Activated CD4-positive, alpha-beta T cell treated with anti-CD3 and anti-CD28 coated beads, Interleukin-10, Interleukin-2, amounts not matched to agents 100 ng/mL and 50 ng/mL, durations not matched to agents 16 hours and 8 hours (primary cell): Measurements from ENCODE around the gene SMARCB1.

ENCODE experiments used
- DNase-seq: peaks from one replicate; pipeline ENCODE4 v3.0.0-alpha.2; 2020

SMARCB1 gene

GRCh38 chr22:23804781-23805291 is 18.1 kb downstream of the SMARCB1 start:
- no peak for DNase-seq

GRCh38 chr22:23806837-23807236 is 20.1 kb downstream of the SMARCB1 start:
- DNase-seq, result no peak

GRCh38 chr22:23812378-23812777 is 25.6 kb downstream of the SMARCB1 start:
- no peak for DNase-seq

- DNase-seq, result no peak
Measured at GRCh38 chr22:23815541-23816155, 28.9 kb downstream of the SMARCB1 start.

- DNase-seq, result no peak
Measured at GRCh38 chr22:23816156-23816976, 29.6 kb downstream of the SMARCB1 start.

- no peak for DNase-seq
Measured at GRCh38 chr22:23817146-23817545, 30.4 kb downstream of the SMARCB1 start.

GRCh38 chr22:23818541-23818940 is 31.8 kb downstream of the SMARCB1 start:
- DNase-seq, result peak; percentile 11

- DNase-seq, result peak; percentile 58
Measured at GRCh38 chr22:23820748-23821211, 34.0 kb downstream of the SMARCB1 start.

- DNase-seq, result no peak
Measured at GRCh38 chr22:23822101-23822671, 35.4 kb downstream of the SMARCB1 start.

- no peak for DNase-seq
Measured at GRCh38 chr22:23823331-23823791, 36.6 kb downstream of the SMARCB1 start.

GRCh38 chr22:23824476-23825245 is 37.9 kb downstream of the SMARCB1 start:
- no peak for DNase-seq

- no peak for DNase-seq
Measured at GRCh38 chr22:23825246-23825905, 38.6 kb downstream of the SMARCB1 start.

GRCh38 chr22:23826510-23827350 is 40.0 kb downstream of the SMARCB1 start:
- no peak for DNase-seq

- DNase-seq, result no peak
Measured at GRCh38 chr22:23827351-23827995, 40.7 kb downstream of the SMARCB1 start.

GRCh38 chr22:23828800-23829680 is 42.3 kb downstream of the SMARCB1 start:
- no peak for DNase-seq

GRCh38 chr22:23829845-23830372 is 43.1 kb downstream of the SMARCB1 start:
- DNase-seq, result no peak

GRCh38 chr22:23831261-23831660 is 44.5 kb downstream of the SMARCB1 start:
- no peak for DNase-seq

- no peak for DNase-seq
Measured at GRCh38 chr22:23831781-23832180, 45.0 kb downstream of the SMARCB1 start.

- no peak for DNase-seq
Measured at GRCh38 chr22:23832226-23833016, 45.7 kb downstream of the SMARCB1 start.
